Femur (tissue), 1 donor: ENCODE data around the gene PEX26.
"Not testable (repeated sequence)": the region's sequence is repeated elsewhere in the genome, so short reads cannot be mapped to it uniquely, and the experiment has no call there.

Source experiments
- DNase-seq: peaks from one replicate; pipeline ENCODE4 v3.0.0-alpha.2; 2017

Gene PEX26

GRCh38 chr22:18056807-18057474 is 20.8 kb upstream of the PEX26 start:
- DNase-seq: no peak

- DNase-seq: peak; percentile 64
Measured at GRCh38 chr22:18057568-18058209, 20.1 kb upstream of the PEX26 start.

GRCh38 chr22:18058371-18059093 is 19.3 kb upstream of the PEX26 start:
- DNase-seq: no peak

- DNase-seq: no peak
Measured at GRCh38 chr22:18059094-18059417, 18.7 kb upstream of the PEX26 start.

GRCh38 chr22:18059473-18059872 is 18.3 kb upstream of the PEX26 start:
- DNase-seq: no peak

GRCh38 chr22:18059991-18060390 is 17.8 kb upstream of the PEX26 start:
- no peak for DNase-seq

GRCh38 chr22:18060646-18061620 is 16.9 kb upstream of the PEX26 start:
- DNase-seq: no peak

- no peak for DNase-seq
Measured at GRCh38 chr22:18062421-18062820, 15.4 kb upstream of the PEX26 start.

GRCh38 chr22:18063306-18063705 is 14.5 kb upstream of the PEX26 start:
- no peak for DNase-seq

GRCh38 chr22:18063715-18064114 is 14.1 kb upstream of the PEX26 start:
- DNase-seq: not testable (repeated sequence)

GRCh38 chr22:18064636-18065035 is 13.2 kb upstream of the PEX26 start:
- no peak for DNase-seq

GRCh38 chr22:18065256-18065655 is 12.5 kb upstream of the PEX26 start:
- no peak for DNase-seq

- DNase-seq: no peak
Measured at GRCh38 chr22:18066181-18066859, 11.5 kb upstream of the PEX26 start.

- no peak for DNase-seq
Measured at GRCh38 chr22:18067121-18067520, 10.7 kb upstream of the PEX26 start.

GRCh38 chr22:18067548-18068341 is 10.0 kb upstream of the PEX26 start:
- DNase-seq: no peak

- no peak for DNase-seq
Measured at GRCh38 chr22:18068381-18068988, 9.3 kb upstream of the PEX26 start.

GRCh38 chr22:18069041-18069440 is 8.7 kb upstream of the PEX26 start:
- no peak for DNase-seq

- no peak for DNase-seq
Measured at GRCh38 chr22:18070041-18070440, 7.7 kb upstream of the PEX26 start.

- DNase-seq: no peak
Measured at GRCh38 chr22:18070556-18071306, 7.1 kb upstream of the PEX26 start.

GRCh38 chr22:18071307-18071967 is 6.4 kb upstream of the PEX26 start:
- DNase-seq: not testable (repeated sequence)
